HUES6 (cell line): ENCODE measurements around the gene SLC2A4RG.
A peak's percentile ranks its signal among the peaks of the same experiment; 100 is the strongest.

Experiments used
- H3K27ac ChIP-seq: 2 replicates; pipeline ENCODE4 v1.7.0; 2013; ENCODE audit warnings: low read depth, mild to moderate bottlenecking, low read length, inconsistent platforms
- H3K27me3 ChIP-seq: 2 replicates; pipeline ENCODE4 v1.6.1; 2013; ENCODE audit warnings: low read length; ENCODE audit not compliant: control insufficient read depth, insufficient read depth
- H3K36me3 ChIP-seq: 2 replicates; pipeline ENCODE4 v1.6.1; 2013; ENCODE audit warnings: low read length; ENCODE audit not compliant: control insufficient read depth, insufficient read depth
- H3K4me1 ChIP-seq: 2 replicates; pipeline ENCODE4 v1.6.1; 2013; ENCODE audit warnings: low read length; ENCODE audit not compliant: control insufficient read depth, insufficient read depth
- H3K4me3 ChIP-seq: 2 replicates; pipeline ENCODE4 v1.5.1; 2013; ENCODE audit warnings: low read depth, low read length
- H3K9ac ChIP-seq: one replicate; pipeline ENCODE4 v1.6.1; 2013; ENCODE audit warnings: mild to moderate bottlenecking, low read length
- H3K9me3 ChIP-seq: 2 replicates; pipeline ENCODE4 v1.6.1; 2013; ENCODE audit warnings: low read depth, low read length; ENCODE audit not compliant: control insufficient read depth, insufficient read depth

The SLC2A4RG gene, protein sequence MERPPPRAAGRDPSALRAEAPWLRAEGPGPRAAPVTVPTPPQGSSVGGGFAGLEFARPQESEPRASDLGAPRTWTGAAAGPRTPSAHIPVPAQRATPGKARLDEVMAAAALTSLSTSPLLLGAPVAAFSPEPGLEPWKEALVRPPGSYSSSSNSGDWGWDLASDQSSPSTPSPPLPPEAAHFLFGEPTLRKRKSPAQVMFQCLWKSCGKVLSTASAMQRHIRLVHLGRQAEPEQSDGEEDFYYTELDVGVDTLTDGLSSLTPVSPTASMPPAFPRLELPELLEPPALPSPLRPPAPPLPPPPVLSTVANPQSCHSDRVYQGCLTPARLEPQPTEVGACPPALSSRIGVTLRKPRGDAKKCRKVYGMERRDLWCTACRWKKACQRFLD

DNA sequence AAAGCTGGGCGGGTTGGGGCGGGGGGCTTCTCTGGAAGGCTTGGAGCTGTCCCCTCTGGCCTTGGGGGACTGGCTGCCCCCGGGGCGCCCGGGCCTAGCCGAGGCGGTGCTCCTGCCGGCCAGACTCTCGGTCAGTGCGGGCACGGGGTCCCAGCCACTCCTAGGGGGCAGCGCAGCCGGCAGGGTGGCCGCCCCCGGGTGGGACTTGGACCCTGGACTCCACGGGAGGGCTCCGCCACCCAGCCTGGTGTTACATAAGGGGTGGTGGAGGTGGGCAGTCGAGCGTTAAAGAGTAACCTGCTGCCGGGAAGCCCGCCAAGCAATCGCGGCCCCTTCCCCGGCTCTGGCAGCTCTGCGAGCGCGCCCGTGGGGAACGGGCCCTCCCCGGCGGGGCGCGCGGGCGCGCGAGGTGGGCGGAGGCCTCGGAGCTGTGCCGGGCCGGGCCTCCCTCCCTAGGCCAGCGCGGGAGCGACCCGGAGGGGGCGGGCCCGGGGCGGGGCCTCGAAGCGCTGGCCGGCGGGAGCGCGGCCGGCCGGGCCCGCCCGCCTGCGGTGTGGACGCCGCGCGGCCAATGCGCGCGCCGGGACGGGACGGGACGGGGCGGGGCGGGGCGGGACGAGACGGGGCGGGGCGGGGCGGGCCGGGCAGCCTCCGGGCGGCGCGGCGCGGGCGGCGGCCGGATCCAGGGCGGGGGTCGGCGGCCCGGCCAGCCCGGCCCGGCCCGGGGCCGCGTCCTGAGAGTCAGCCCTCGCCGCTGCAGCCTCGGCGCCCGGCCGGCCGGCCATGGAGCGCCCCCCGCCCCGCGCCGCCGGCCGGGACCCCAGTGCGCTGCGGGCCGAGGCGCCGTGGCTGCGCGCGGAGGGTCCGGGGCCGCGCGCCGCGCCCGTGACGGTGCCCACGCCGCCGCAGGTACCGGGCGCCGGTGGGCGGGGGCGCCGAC lies at the start of gene SLC2A4RG:
Gene SLC2A4RG (plus strand): TSS at position 647 of the 940 bp plus-strand sequence. CDS start 137 bp downstream, at position 784.
- Histone ChIP-seq H3K9ac (peak within 1 kb of the TSS; percentile 79), H3K4me3 (peak within 1 kb of the TSS; percentile 90), H3K27me3 (peaks cover 10% of the 10 kb centered on the region), H3K27ac (peak within 1 kb of the TSS; percentile 79; the same call in 1 of the 2 replicates), H3K9me3 (no peaks in the 10 kb centered on the region), H3K36me3 (peaks cover 36% of the 10 kb centered on the region), H3K4me1 (peaks cover 23% of the 10 kb centered on the region)

DNA sequence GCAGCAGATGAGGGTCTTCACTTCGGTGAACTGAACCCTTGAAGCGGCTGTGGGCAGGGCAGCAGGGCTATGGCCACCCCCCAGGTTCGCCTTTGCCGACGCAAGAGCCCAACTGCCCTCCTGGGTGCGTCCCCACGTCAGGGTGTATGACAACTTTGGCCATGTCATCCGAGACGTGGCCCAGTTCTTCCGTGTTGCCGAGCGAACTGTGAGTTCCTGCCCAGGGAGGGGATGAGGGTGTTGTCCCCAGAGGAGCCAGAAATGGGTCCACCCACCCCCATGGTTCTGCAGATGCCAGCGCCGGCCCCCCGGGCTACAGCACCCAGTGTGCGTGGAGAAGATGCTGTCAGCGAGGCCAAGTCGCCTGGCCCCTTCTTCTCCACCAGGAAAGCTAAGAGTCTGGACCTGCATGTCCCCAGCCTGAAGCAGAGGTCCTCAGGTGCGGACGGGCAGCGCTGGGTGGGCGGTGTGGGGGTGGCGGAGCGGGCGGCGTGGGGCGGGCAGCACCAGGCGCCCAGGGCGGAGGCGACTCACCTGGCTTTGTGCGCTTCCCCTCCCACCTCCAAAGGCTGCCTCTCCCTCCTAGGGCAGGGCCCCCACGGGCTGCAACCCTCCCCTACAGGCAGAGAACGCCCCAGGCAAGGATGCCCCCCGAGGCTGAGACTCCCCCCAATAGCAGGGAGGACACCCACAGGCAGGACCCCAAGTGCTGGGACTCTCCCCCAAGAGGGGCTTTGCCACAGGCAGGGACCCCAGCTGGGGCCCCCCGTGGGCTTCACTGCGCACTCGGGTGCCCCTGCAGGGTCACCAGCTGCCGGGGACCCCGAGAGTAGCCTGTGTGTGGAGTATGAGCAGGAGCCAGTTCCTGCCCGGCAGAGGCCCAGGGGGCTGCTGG lies 49.3 kb upstream of the SLC2A4RG start:
- H3K27me3 ChIP-seq: no peaks in the 10 kb centered on the region
- no peak overlapping the region for H3K9ac ChIP-seq
- no peaks in the 10 kb centered on the region for H3K9me3 ChIP-seq
- no peak overlapping the region for H3K4me3 ChIP-seq
- H3K27ac ChIP-seq: no peak overlapping the region
- peaks cover 10% of the 10 kb centered on the region for H3K36me3 ChIP-seq
- no peaks in the 10 kb centered on the region for H3K4me1 ChIP-seq

DNA sequence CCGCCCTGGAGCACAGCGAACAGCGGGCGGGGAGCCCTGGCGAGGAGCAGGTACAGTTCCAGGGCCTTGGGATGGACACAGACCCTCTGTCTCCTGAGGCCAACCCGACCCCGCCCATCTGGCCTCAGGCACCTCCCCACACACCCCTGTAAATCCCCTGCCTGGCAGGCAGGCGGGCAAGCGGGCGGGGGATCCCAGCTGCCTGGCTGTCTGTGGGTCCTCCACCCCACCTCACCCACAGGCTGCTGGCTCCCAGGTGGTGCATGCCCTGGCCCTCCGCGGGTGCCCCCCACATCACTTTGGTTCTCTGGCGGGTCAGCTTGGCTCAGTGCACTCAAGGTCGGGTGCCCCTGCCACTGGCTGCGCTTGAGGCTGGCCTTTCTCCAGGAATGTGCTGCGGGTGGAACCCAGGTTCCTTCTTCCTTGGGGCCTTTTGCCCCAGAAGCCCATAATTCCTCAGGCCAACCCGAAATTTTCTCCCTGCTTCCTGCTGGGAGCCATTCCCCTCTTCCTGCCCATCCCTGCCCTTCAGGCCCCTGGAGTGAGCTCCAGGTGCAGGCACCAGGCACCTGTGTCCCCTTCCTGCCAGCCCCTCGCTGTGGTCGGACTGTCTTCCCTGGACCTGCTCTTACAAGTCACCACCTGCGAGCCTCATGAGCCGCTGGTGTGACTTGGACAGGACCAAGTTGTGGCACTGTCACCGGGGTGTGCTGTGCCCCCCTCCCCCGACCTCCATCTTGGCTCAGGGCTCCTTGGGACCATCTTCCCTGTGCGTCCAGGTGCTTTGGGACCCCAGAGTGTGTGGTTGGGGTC lies 48.5 kb upstream of the SLC2A4RG start:
- H3K9ac ChIP-seq: no peak overlapping the region
- H3K4me3 ChIP-seq: no peak overlapping the region
- no peaks in the 10 kb centered on the region for H3K27me3 ChIP-seq
- H3K36me3 ChIP-seq: peaks cover 10% of the 10 kb centered on the region
- H3K27ac ChIP-seq: no peak overlapping the region
- H3K4me1 ChIP-seq: peaks cover 3% of the 10 kb centered on the region
- H3K9me3 ChIP-seq: no peaks in the 10 kb centered on the region

DNA sequence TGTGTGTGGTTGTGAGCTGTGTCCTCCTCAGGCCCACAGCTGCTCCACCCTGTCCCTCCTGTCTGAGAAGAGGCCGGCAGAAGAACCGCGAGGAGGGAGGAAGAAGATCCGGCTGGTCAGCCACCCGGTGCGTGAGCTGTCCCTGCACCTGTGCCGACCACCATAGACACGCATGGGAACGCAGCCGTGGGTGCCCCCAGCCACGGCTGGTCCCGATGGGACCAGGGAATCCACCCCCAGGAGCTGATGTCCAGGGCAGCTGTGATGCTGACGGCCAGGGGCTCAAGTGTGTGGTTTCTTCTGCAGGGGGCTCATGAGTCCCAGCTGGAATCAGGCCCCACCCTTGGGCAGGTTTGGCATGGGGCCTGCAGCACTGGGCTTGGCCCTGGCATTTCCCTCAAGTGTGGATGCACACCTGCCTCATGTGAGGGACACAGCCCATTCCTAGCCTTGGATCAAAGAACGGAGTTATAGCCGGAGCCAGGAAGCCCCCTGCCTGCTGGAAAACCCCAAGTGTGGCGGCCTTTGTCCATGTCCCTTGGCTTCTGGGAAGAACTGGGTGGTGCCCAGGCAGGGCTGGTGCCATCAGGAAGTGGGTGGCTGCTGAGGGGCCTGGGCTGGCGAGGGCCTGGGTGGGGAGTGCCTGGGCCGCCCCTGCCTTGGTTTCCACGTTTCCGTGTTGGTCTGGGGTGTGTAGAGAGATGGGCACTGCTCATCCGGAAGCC lies 47.7 kb upstream of the SLC2A4RG start:
- H3K4me3 ChIP-seq: no peak overlapping the region
- no peaks in the 10 kb centered on the region for H3K9me3 ChIP-seq
- no peaks in the 10 kb centered on the region for H3K27me3 ChIP-seq
- H3K27ac ChIP-seq: no peak overlapping the region
- H3K4me1 ChIP-seq: peaks cover 8% of the 10 kb centered on the region
- H3K36me3 ChIP-seq: peaks cover 10% of the 10 kb centered on the region
- no peak overlapping the region for H3K9ac ChIP-seq

DNA sequence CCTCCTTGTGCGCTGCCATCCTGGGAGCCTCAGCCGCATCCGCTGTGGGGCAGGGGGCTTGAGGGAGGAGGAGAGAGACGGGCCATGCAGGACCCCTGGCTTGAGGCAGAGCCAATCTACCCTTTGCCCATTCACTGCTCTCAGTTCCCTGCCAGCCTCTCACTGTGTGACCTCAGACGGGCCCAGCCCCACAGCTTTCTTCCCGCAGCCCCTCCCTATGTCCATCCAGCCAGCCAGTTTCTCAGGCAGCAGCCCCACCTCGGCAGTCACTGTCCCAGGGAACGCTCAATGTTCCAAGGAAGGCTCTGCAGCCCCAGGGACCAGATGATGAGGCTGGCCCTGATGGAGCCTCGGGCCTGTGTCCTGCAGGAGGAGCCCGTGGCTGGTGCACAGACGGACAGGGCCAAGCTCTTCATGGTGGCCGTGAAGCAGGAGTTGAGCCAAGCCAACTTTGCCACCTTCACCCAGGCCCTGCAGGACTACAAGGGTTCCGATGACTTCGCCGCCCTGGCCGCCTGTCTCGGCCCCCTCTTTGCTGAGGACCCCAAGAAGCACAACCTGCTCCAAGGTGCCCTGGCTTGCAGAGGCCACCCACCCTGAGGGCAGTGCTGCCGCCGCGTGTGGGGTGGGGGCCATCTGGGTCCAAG lies 47.0 kb upstream of the SLC2A4RG start:
- Histone ChIP-seq H3K4me3 (no peak overlapping the region), H3K4me1 (peaks cover 15% of the 10 kb centered on the region), H3K9ac (no peak overlapping the region), H3K36me3 (peaks cover 10% of the 10 kb centered on the region), H3K27ac (no peak overlapping the region), H3K9me3 (no peaks in the 10 kb centered on the region), H3K27me3 (no peaks in the 10 kb centered on the region)

DNA sequence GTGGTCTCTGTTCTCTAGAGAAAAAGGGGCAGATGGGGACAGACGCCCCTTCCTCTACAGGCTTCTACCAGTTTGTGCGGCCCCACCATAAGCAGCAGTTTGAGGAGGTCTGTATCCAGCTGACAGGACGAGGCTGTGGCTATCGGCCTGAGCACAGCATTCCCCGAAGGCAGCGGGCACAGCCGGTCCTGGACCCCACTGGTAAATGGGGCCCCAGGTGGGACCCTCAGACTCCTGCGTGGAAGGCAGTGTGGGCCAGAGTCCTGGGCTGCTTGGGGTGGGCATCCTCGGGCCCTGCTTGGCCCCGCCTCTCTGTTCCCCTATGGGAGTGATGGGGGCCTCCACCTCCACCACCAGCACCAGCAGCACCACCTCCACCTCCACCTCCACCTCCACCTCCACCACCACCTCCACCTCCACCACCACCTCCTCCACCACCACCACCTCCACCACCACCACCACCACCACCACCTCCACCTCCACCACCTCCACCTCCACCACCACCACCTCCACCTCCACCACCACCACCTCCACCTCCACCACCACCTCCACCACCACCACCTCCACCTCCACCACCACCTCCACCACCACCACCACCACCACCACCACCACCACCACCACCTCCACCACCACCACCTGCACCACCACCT lies 46.4 kb upstream of the SLC2A4RG start:
- Histone ChIP-seq H3K36me3 (peaks cover 10% of the 10 kb centered on the region), H3K27ac (no peak overlapping the region), H3K27me3 (no peaks in the 10 kb centered on the region), H3K9me3 (no peaks in the 10 kb centered on the region), H3K4me1 (peaks cover 17% of the 10 kb centered on the region), H3K9ac (no peak overlapping the region), H3K4me3 (no peak overlapping the region)

DNA sequence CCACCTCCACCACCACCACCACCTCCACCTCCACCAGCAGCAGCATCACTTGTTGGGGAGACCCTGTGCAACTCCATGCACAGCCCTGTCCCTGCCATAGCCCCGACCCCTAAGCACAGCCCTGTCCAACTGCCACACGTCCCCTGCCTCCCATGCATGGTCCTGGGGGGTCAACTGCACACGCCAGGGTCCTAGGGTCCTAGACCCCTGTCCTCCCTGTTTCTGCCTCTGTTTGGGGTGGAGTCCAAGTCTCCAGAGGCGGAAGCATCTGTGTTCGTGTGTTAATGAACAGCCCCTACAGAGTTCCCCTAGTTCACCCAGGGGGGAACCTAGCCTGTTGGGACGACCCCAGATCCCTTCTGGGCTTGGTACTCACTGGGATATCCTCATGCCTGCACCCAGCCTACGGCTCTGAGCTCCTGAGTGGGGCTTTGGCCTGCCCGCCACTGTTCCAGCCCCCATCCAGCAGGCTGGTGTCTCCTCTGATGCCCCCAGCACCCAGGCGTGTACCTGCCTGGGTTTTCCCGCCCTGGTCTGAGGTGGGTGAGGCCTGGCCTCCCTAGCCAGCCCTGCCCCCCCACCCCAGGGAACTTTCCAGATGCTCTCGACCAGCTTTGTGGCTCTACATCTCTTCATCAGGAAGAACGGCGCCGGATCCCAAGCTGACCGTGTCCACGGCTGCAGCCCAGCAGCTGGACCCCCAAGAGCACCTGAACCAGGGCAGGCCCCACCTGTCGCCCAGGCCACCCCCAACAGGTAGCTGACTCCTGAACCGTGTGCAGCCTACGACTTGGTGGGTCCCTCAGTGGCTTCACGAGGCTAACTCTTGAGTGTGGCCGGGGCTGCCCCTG lies 45.6 kb upstream of the SLC2A4RG start:
- H3K9ac ChIP-seq: no peak overlapping the region
- H3K27ac ChIP-seq: no peak overlapping the region
- no peaks in the 10 kb centered on the region for H3K27me3 ChIP-seq
- H3K4me3 ChIP-seq: no peak overlapping the region
- peaks cover 10% of the 10 kb centered on the region for H3K36me3 ChIP-seq
- H3K4me1 ChIP-seq: peaks cover 21% of the 10 kb centered on the region
- H3K9me3 ChIP-seq: no peaks in the 10 kb centered on the region

DNA sequence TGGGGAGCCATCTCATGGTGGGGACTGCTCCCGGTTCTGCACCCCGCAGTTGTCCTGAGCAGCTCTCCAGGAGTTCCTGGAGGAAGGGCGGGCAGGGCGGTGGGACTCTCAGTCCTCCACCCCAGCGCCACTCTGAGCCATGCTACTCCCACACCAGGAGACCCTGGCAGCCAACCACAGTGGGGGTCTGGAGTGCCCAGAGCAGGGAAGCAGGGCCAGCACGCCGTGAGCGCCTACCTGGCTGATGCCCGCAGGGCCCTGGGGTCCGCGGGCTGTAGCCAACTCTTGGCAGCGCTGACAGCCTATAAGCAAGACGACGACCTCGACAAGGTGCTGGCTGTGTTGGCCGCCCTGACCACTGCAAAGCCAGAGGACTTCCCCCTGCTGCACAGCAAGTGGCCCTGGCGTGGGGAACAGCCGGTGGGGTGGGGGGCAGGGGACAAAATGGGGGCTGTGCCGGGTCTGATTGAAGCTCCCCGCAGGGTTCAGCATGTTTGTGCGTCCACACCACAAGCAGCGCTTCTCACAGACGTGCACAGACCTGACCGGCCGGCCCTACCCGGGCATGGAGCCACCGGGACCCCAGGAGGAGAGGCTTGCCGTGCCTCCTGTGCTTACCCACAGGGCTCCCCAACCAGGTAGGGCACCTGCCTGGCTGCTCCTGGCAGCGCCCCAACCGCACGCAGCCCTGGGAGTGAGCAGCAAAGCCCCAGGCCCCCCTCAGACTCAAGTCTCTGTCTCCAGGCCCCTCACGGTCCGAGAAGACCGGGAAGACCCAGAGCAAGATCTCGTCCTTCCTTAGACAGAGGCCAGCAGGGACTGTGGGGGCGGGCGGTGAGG lies 44.8 kb upstream of the SLC2A4RG start:
- H3K9ac ChIP-seq: no peak overlapping the region
- H3K27me3 ChIP-seq: no peaks in the 10 kb centered on the region
- H3K27ac ChIP-seq: no peak overlapping the region
- no peaks in the 10 kb centered on the region for H3K9me3 ChIP-seq
- no peak overlapping the region for H3K4me3 ChIP-seq
- peaks cover 10% of the 10 kb centered on the region for H3K36me3 ChIP-seq
- H3K4me1 ChIP-seq: peaks cover 29% of the 10 kb centered on the region
